Activated naive CD4-positive, alpha-beta T cell treated with anti-CD3 and anti-CD28 coated beads, Interleukin-2, amount 50 U/mL, for 72 hours (primary cell): ENCODE results near the gene ZIC4. TPM values are rescaled to one million over a fixed set of nuclear protein-coding genes. Genes with fewer than 3 reads are reported as not detected.

ENCODE experiments used
- ATAC-seq, 2 donors: fragments of 150-1000 bp; cut with Tn5 transposase; 2 replicates each; pipeline ENCODE4 v1.10.0; 2021; ENCODE audit warnings: mild to moderate bottlenecking in 2 of 2, moderate library complexity in 2 of 2
- DNase-seq, 2 donors: peaks; one replicate each; pipeline ENCODE4 v3.0.0; 2021 to 2022; ENCODE audit warnings: low spot score in 2 of 2
- H3K27ac Mint-ChIP-seq, 2 donors: one replicate each; pipeline ENCODE4 v1.8.0; 2022; ENCODE audit warnings: mild to moderate bottlenecking in 2 of 2, mixed read lengths in 2 of 2
- H3K36me3 Mint-ChIP-seq, 2 donors: one replicate each; pipeline ENCODE4 v1.8.0; 2022; ENCODE audit warnings: mixed read lengths in 2 of 2
- H3K9me3 Mint-ChIP-seq, 2 donors: one replicate each; pipeline ENCODE4 v1.8.0; 2022; ENCODE audit warnings: mixed read lengths in 2 of 2
- total RNA-seq, 2 donors: library from RNA; stranded (reverse); gene quantifications; one replicate each; pipeline ENCODE4 v1.2.3, GENCODE V29; 2022

ZIC4 gene
- total RNA-seq, 2 donors from 2014 or later: not detected

- DNase-seq (no peak), ATAC-seq (no peak)
- Mint-ChIP-seq H3K9me3 (peaks cover 0 to 3% of the 10 kb centered on the region in 2 donors), H3K36me3 (peaks cover 18 to 38% of the 10 kb centered on the region in 2 donors), H3K27ac (no peak overlapping the region)
Measured at GRCh38 chr3:147398813-147399534, 7.4 kb downstream of the ZIC4 start.

- Mint-ChIP-seq H3K9me3 (peaks cover 0 to 3% of the 10 kb centered on the region in 2 donors), H3K27ac (peak overlapping the region in 1 of 2 donors; percentile 55), H3K36me3 (peaks cover 21 to 33% of the 10 kb centered on the region in 2 donors)
- ATAC-seq (no peak), DNase-seq (no peak)
Measured at GRCh38 chr3:147397875-147398812, 8.2 kb downstream of the ZIC4 start.

- H3K9me3 Mint-ChIP-seq: peaks cover 0 to 3% of the 10 kb centered on the region in 2 donors
- DNase-seq (no peak), ATAC-seq (no peak)
- H3K36me3 Mint-ChIP-seq: peaks cover 21 to 32% of the 10 kb centered on the region in 2 donors
- H3K27ac Mint-ChIP-seq: peak overlapping the region in 1 of 2 donors; percentile 68
Measured at GRCh38 chr3:147397155-147397874, 9.0 kb downstream of the ZIC4 start.

GRCh38 chr3:147396712-147397046 lies 9.7 kb downstream of the ZIC4 start:
- Mint-ChIP-seq H3K9me3 (peaks cover 0 to 3% of the 10 kb centered on the region in 2 donors), H3K36me3 (peaks cover 21 to 28% of the 10 kb centered on the region in 2 donors), H3K27ac (no peak overlapping the region)
- DNase-seq (no peak), ATAC-seq (no peak)

GRCh38 chr3:147395899-147396711 lies 10.2 kb downstream of the ZIC4 start:
- ATAC-seq (no peak), DNase-seq (no peak)
- H3K36me3 Mint-ChIP-seq: peaks cover 24 to 31% of the 10 kb centered on the region in 2 donors
- H3K27ac Mint-ChIP-seq: no peak overlapping the region
- H3K9me3 Mint-ChIP-seq: peaks cover 0 to 3% of the 10 kb centered on the region in 2 donors

GRCh38 chr3:147394884-147395225 lies 11.5 kb downstream of the ZIC4 start:
- ATAC-seq (no peak), DNase-seq (no peak)
- H3K9me3 Mint-ChIP-seq: peaks cover 0 to 6% of the 10 kb centered on the region in 2 donors
- H3K36me3 Mint-ChIP-seq: peaks cover 25 to 28% of the 10 kb centered on the region in 2 donors
- H3K27ac Mint-ChIP-seq: no peak overlapping the region

GRCh38 chr3:147393943-147394883 lies 12.1 kb downstream of the ZIC4 start:
- Mint-ChIP-seq H3K36me3 (peaks cover 25 to 33% of the 10 kb centered on the region in 2 donors), H3K9me3 (peaks cover 0 to 7% of the 10 kb centered on the region in 2 donors), H3K27ac (peak overlapping the region in 1 of 2 donors; percentile 91)
- ATAC-seq (no peak), DNase-seq (no peak)

GRCh38 chr3:147393261-147393942 lies 12.9 kb downstream of the ZIC4 start:
- Mint-ChIP-seq H3K9me3 (peaks cover 0 to 11% of the 10 kb centered on the region in 2 donors), H3K36me3 (peaks cover 26 to 38% of the 10 kb centered on the region in 2 donors), H3K27ac (peak overlapping the region in 1 of 2 donors; percentile 88)
- DNase-seq (no peak), ATAC-seq (no peak)

- peaks cover 26 to 46% of the 10 kb centered on the region in 2 donors for H3K36me3 Mint-ChIP-seq
- H3K9me3 Mint-ChIP-seq: peaks cover 0 to 15% of the 10 kb centered on the region in 2 donors
- ATAC-seq (no peak), DNase-seq (no peak)
- no peak overlapping the region for H3K27ac Mint-ChIP-seq
Measured at GRCh38 chr3:147392625-147392946, 13.8 kb downstream of the ZIC4 start.

GRCh38 chr3:147391781-147392624 lies 14.3 kb downstream of the ZIC4 start:
- peaks cover 23 to 46% of the 10 kb centered on the region in 2 donors for H3K36me3 Mint-ChIP-seq
- ATAC-seq (no peak), DNase-seq (no peak)
- peaks cover 0 to 15% of the 10 kb centered on the region in 2 donors for H3K9me3 Mint-ChIP-seq
- H3K27ac Mint-ChIP-seq: no peak overlapping the region

- Mint-ChIP-seq H3K27ac (peak overlapping the region in 1 of 2 donors; percentile 89), H3K9me3 (peaks cover 0 to 15% of the 10 kb centered on the region in 2 donors), H3K36me3 (peaks cover 23 to 48% of the 10 kb centered on the region in 2 donors)
- DNase-seq (no peak), ATAC-seq (no peak)
Measured at GRCh38 chr3:147390589-147391569, 15.5 kb downstream of the ZIC4 start.

- peaks cover 0 to 15% of the 10 kb centered on the region in 2 donors for H3K9me3 Mint-ChIP-seq
- peak overlapping the region in 1 of 2 donors; percentile 84 for H3K27ac Mint-ChIP-seq
- ATAC-seq (no peak), DNase-seq (no peak)
- peaks cover 24 to 54% of the 10 kb centered on the region in 2 donors for H3K36me3 Mint-ChIP-seq
Measured at GRCh38 chr3:147389717-147390116, 16.6 kb downstream of the ZIC4 start.
